ENCODE results near the gene MAP7.

The MAP7 gene

DNA sequence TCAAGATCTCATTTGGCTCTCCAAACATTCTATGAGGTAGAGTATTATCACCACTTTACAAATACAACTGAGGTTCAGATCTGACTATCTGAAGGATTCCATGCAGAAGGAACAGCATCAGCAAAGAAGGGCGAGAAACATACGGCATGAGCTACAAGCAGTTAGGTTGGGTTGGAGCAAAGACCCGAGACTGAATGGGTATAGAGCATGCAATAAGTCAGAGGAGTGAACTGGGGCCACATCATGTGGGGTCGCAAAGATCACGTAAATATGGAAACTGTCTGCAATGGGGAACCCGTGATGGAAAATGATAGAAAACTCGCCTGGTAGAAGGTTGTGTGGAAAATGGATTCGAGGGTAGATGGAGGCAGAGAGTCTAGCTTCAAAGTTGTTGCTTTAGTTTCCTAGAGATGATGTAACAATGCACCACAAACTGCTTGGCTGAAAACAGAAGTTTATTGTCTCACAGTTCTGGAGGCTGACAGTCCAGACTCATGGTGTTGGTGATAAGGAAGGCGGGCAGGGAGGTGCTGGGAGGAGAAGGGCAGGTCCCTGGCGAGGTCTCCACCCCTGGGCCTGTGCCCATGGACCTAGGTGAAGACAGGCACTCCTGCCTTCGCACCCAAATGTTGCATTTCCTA, 216.3 kb downstream of the MAP7 start:
- in situ Hi-C loops (cut with HindIII; ENCODE audit: low sequenced_read_pairs): no loop called here
- TF ChIP-seq, protein P1, sequence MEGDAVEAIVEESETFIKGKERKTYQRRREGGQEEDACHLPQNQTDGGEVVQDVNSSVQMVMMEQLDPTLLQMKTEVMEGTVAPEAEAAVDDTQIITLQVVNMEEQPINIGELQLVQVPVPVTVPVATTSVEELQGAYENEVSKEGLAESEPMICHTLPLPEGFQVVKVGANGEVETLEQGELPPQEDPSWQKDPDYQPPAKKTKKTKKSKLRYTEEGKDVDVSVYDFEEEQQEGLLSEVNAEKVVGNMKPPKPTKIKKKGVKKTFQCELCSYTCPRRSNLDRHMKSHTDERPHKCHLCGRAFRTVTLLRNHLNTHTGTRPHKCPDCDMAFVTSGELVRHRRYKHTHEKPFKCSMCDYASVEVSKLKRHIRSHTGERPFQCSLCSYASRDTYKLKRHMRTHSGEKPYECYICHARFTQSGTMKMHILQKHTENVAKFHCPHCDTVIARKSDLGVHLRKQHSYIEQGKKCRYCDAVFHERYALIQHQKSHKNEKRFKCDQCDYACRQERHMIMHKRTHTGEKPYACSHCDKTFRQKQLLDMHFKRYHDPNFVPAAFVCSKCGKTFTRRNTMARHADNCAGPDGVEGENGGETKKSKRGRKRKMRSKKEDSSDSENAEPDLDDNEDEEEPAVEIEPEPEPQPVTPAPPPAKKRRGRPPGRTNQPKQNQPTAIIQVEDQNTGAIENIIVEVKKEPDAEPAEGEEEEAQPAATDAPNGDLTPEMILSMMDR (IDR thresholded peaks at IDR 0.05; ENCODE audit: low read depth, low read length, missing control alignments): no peak
- no peak for DNase-seq (ENCODE audit: low read depth)

DNA sequence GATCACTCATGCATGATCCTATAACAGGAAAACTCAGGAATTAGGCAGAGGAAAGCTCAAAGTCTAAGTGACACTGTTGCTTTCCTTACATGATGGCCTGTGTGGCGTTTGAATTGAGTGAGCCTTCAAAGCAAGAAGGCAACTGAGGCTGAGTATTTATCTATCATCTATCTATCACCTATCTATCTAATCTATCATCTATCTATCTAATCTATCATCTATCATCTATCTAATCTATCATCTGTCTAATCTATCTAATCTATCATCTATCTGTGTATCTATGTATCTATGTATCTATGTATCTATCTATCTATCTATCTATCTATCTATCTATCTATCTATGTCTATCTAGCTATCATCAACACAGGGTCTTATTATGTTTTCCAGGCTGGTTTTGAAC, 218.8 kb downstream of the MAP7 start:
- no peak for DNase-seq (ENCODE audit: low read depth)
- no peak overlapping the region for H3K4me3 ChIP-seq (ENCODE audit: low read depth, low read length)
- in situ Hi-C loops (cut with HindIII; ENCODE audit: low sequenced_read_pairs): no loop called here
- TF ChIP-seq, protein P1 (IDR thresholded peaks at IDR 0.05; ENCODE audit: low read depth, low read length, missing control alignments): no peak

More for the DNA sequence above, 216.3 kb downstream of the MAP7 start:
- no peak overlapping the region for H3K4me3 ChIP-seq (ENCODE audit: low read depth, low read length)

DNA sequence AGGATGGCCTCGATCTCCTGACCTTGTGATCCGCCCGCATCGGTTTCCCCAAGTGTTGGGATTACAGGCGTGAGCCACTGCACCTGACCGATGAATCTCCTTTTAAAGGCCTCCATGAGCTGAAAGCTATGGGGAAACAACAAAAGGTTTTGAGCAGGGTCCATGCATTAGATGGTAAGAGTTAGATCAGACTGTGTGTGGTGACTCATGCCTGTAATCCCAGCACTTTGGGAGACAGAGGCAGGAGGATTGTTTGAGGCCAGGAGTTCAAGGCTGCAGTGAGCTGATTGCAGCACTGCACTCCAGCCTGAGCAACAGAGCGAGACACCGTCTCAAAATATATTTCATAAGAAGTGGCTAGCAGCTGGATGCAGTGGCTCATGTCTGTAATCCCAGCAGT, 219.6 kb downstream of the MAP7 start:
- in situ Hi-C loops (cut with HindIII; ENCODE audit: low sequenced_read_pairs): no loop called here
- TF ChIP-seq, protein P1 (IDR thresholded peaks at IDR 0.05; ENCODE audit: low read depth, low read length, missing control alignments): no peak
- DNase-seq (ENCODE audit: low read depth): no peak

DNA sequence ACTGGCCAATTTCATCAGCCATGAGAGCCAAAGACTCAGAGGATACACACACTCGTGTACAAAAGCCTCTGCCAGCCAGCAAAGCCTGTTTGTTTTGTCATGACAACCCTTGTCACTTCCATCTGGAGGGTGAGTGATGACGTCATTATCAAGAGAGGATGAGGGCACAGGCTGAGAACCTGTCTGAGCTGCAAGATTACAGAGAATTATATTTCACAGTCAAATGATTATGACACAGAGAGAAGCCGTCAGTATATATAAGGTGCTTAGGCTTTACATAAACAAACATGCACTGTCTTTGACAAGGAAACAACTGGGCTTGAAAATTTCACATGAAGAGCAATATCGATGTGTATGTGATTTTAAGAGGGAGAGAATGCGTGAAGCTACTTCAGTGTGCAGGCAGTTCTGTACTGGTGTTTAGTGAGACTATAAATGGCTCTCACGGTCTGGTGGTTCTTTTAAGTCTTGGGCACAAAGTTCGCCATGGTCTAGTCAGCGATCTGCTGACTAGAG, 224.1 kb downstream of the MAP7 start:
- TF ChIP-seq, protein P1 (IDR thresholded peaks at IDR 0.05; ENCODE audit: low read depth, low read length, missing control alignments): no peak

More for the DNA sequence above, 219.6 kb downstream of the MAP7 start:
- H3K4me3 ChIP-seq (ENCODE audit: low read depth, low read length): no peak overlapping the region

DNA sequence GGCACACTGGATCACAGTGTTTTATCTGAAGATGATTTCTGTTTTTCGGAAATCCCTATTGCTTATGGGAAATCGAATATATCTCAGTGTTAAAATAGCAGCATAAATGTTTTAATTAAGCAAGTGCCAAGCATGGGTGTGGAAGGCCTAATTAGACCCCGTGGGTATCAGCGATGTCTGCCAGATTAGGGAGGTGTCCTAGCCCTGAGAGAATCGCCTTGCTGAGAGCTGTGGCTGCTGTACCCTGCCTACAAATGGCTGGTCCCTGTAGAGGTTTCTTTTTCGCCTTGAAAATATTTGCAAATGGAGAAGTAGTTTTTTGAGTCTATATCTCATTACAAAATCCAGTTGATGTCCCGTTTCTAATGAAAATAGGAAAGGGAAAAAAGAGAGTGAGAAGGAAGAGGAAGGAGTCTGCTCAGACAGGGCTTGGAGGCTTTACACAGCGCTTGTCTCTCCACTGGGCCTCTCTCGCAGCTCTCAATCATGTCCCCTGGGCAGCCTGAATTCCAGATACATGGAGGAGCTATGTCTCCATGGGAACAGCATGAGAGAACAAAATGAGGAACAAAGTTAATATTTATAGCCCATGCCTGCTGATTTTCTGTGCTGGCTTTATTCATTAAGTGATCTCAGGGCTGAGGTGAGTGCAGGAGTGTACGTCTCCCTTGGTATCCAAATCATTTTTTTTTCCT, 225.4 kb downstream of the MAP7 start:
- no peak for DNase-seq (ENCODE audit: low read depth)
- TF ChIP-seq, protein P1 (IDR thresholded peaks at IDR 0.05; ENCODE audit: low read depth, low read length, missing control alignments): no peak
- H3K4me3 ChIP-seq (ENCODE audit: low read depth, low read length): no peak overlapping the region
- in situ Hi-C loops (cut with HindIII; ENCODE audit: low sequenced_read_pairs): no loop called here

More for the DNA sequence above, 224.1 kb downstream of the MAP7 start:
- no peak for DNase-seq (ENCODE audit: low read depth)
- H3K4me3 ChIP-seq (ENCODE audit: low read depth, low read length): no peak overlapping the region
- in situ Hi-C loops (cut with HindIII; ENCODE audit: low sequenced_read_pairs): no loop called here

DNA sequence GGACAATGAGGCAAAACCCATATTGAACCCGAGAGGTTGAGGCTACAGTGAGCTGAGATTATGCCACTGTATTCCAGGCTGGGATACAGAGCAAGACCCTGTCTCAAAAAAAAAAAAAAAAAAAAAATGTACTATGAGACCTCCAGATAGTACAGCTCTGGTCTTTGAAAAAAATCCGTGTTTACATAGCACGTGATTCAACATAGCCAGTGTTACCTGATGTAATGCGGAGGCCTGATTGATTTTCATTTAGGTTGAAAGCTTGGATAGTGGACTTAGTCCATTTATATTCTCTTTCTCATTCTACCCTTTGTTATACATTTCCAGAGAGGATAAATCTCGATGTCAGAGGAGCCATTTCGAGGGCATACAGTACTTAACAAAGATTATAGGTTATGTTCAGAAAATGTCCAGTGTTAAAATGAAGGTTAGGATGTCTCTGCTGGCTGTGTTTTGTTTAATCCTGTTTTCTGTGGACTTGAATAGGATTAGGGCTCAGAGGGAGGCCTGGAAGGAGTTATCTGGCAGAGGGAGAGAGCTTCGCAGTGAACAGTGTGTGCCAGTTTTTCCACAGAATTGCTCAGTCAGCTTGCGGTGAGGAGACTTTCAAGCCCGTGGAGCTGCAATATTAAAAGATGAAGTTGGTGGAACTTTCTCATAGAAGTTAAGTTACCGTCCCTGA, 226.7 kb downstream of the MAP7 start:
- TF ChIP-seq, protein P1 (IDR thresholded peaks at IDR 0.05; ENCODE audit: low read depth, low read length, missing control alignments): no peak
- in situ Hi-C loops (cut with HindIII; ENCODE audit: low sequenced_read_pairs): no loop called here
- DNase-seq (ENCODE audit: low read depth): peak; percentile 68
- no peak overlapping the region for H3K4me3 ChIP-seq (ENCODE audit: low read depth, low read length)

Data from astrocyte of the cerebellum (primary cell).